SH-SY5Y (cell line): ENCODE results near the gene TMUB2.

Experiments used
- GATA2 ChIP-seq: IDR thresholded peaks from 2 replicates; pipeline ENCODE4 v1.6.1; 2011; ENCODE audit warnings: mild to moderate bottlenecking, low read depth, low read length
- GATA3 ChIP-seq: IDR thresholded peaks from 2 replicates; pipeline ENCODE4 v1.6.1; 2011; ENCODE audit warnings: low read depth, mild to moderate bottlenecking, low read length, moderate library complexity

DNA sequence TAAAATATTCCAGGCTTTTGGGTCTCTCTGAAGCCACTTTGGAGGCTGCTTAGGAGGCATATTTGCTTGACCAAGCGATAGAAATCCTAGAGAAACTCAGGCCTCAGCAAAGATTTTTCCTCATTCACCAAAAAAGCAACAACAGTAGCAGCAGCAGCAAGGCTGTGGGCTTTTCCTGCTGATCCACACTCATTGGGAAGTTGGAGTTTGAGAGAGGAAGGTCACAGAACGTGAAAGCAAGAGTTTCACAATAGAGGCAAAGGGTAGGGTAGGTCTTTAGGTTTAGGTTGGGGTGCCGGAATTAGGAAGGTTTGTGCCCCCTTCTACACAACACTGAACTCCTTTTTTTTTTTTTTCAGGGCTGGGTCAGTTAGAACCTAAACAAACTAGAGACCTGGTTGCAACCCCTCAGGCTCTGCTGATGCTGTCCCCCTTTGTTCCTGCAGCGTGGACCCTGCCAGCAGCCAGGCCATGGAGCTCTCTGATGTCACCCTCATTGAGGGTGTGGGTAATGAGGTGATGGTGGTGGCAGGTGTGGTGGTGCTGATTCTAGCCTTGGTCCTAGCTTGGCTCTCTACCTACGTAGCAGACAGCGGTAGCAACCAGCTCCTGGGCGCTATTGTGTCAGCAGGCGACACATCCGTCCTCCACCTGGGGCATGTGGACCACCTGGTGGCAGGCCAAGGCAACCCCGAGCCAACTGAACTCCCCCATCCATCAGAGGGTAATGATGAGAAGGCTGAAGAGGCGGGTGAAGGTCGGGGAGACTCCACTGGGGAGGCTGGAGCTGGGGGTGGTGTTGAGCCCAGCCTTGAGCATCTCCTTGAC is 2.0 kb downstream of the TMUB2 start:
- TF ChIP-seq GATA2 (no peak), GATA3 (no peak)
